GM19467 (cell line): ENCODE measurements around the gene WDCP.
"Not testable (repeated sequence)": the region's sequence is repeated elsewhere in the genome, so short reads cannot be mapped to it uniquely, and the experiment has no call there.

Experiments used
- ATAC-seq: cut with Tn5 transposase; IDR thresholded peaks from one replicate; pipeline ENCODE4 v1.9.1; 2021; ENCODE audit warnings: mild to moderate bottlenecking, moderate library complexity; ENCODE audit not compliant: unreplicated experiment

Gene WDCP

GRCh38 chr2:24024018-24024417, 23.2 kb downstream of the WDCP start:
- ATAC-seq: no peak

- no peak for ATAC-seq
Observed at GRCh38 chr2:24022975-24023575, 24.1 kb downstream of the WDCP start.

DNA sequence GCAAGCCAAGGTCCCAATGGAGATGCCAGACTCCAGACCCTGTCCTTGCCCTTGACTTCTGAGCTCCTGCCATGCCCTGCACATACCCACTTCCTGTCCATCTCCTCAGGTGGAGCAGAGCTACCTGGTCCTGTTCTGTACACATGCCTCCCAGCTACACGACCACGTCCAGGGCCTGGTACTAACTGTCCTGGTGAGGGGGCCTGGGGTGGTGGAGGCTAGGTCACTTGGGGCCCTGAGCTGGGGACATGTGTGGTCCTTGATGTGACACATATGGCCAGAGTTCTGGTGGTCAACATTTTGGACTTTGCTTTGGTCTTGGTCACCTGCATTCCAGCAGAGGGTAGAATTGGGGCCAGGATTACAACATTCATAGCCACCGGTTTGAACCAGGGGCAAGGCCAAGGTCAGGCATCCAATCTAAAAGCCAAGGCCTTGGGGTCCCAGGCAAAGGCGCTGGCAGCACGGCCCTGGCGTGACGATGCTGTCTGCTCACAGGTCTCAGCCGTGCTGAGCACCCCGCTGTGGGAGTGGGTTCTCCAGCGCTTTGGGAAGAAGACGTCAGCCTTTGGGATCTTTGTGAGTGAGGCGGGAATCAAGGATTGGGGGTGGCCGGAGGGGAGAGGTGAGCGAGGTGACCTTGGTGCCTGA, 24.7 kb downstream of the WDCP start:
- no peak for ATAC-seq

DNA sequence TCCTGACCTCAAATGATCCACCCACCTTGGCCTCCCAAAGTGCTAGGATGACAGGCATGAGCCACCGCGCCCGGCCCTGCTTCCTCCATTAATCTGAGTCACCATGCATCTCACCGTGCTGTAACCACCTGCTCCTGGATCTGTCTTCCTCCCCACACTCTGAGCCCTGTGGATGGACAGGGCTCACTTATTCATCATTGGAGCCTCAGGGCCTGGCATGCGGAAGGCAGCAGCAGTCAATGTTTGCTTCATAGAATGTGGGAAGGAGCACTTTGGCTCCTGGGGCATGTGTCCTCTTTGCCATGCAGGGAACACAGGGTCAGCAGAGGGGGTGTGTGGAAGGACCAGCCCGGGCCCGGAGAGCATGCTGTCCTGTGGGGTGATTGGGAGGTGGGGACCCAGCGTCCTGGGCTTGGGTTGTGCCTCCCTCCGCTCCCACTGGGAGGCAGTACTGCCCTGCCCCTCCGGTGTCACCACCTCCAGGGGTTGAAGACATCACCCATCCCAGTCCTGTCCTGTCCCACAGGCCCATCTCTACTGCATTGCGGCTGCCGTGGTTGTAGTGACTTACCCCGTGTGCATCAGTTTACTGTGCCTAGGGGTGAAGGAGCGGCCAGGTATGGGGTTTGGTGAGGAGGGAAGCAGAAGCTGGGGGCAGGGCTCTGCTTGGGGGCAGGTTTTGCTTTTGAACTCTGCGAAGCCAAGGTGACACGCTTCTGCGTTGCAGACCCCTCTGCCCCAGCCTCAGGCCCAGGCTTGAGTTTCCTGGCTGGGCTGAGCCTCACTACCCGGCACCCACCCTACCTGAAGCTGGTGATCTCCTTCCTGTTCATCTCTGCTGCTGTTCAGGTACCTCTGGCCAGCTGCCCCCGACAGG, 25.8 kb downstream of the WDCP start:
- no peak for ATAC-seq

DNA sequence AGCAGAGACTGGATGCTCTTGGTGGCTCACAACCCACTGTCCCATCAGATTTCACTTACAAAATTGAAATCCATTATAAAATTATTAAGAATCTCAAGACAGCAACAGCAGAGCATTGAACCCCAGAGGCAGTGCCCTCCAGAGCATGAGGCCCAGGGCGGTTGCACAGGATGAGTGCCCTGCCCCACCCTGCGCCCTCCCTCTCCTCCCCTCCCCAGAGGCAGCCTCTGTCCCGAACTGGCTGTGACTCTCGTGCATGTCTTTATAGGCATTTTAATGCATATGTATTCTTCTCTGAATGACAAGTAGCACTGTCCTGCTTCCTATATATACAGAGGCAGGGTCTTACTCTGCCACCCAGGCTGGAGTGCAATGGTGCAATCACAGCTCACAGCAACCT, 26.9 kb downstream of the WDCP start:
- ATAC-seq: no peak

GRCh38 chr2:24019729-24020128, 27.5 kb downstream of the WDCP start:
- ATAC-seq: no peak

- no peak for ATAC-seq
Observed at GRCh38 chr2:24018241-24018640, 28.9 kb downstream of the WDCP start.

GRCh38 chr2:24017711-24018110, 29.5 kb downstream of the WDCP start:
- ATAC-seq: no peak

- no peak for ATAC-seq
Observed at GRCh38 chr2:24016853-24017703, 30.1 kb downstream of the WDCP start.

- ATAC-seq: no peak
Observed at GRCh38 chr2:24016376-24016761, 30.8 kb downstream of the WDCP start.

DNA sequence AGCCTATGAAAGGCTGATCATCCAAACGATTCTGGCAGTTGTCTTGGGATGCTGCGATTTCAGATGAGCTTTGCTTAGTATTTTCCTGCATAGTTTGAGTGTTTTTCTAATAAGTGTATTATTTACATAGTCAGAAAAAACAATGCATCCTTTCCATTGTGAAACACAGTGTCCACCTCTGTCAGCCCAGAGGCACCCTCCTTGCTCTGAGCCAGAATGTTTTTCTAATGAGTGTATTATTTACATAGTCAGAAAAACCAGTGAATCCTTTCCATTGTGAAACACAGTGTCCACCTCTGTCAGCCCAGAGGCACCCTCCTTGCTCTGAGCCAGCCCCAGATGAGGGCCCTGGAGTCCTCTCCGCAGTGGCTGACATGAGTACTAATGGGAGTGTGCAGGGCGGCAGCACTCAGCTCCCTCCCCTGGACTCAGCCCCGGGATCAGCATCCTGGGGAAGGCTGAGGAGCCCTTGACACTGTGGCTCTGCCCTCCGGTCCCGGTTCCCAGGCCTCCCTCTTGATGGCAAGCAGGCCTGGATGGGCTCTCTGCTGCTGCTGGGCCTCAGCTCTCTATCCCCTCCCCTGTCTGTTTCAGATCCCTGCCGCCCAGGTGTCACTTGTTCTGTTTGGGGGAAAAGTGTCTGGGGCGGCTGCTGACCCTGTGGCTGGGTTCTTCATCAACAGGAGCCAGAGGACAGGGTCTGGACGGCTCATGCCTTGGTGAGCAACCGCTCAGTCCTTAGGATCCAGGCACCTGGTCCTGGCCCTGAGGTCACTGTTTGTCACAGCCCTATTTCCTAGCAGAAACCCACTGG, 31.4 kb downstream of the WDCP start:
- ATAC-seq: no peak

DNA sequence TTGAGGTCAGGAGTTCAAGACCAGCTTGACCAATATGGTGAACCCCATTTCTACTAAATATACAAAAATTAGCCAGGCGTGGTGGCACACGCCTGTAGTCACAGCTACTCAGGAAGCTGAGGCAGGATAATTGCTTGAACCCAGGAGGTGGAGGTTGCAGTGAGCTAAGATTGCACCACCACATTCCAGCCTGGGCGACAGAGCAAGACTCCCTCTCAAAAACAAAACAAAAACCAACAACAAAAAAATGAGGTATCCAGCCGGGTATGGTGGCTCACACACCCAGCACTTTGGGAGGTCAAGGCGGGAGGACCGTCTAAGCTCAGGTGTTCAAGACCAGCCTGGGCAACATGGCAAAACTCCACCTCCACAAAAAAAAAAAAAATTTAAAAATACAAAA, 32.3 kb downstream of the WDCP start:
- not testable (repeated sequence) for ATAC-seq

GRCh38 chr2:24012521-24013188, 34.5 kb downstream of the WDCP start:
- no peak for ATAC-seq

GRCh38 chr2:24011250-24012104, 35.7 kb downstream of the WDCP start:
- no peak for ATAC-seq

GRCh38 chr2:24010477-24011249, 36.5 kb downstream of the WDCP start:
- ATAC-seq: no peak

DNA sequence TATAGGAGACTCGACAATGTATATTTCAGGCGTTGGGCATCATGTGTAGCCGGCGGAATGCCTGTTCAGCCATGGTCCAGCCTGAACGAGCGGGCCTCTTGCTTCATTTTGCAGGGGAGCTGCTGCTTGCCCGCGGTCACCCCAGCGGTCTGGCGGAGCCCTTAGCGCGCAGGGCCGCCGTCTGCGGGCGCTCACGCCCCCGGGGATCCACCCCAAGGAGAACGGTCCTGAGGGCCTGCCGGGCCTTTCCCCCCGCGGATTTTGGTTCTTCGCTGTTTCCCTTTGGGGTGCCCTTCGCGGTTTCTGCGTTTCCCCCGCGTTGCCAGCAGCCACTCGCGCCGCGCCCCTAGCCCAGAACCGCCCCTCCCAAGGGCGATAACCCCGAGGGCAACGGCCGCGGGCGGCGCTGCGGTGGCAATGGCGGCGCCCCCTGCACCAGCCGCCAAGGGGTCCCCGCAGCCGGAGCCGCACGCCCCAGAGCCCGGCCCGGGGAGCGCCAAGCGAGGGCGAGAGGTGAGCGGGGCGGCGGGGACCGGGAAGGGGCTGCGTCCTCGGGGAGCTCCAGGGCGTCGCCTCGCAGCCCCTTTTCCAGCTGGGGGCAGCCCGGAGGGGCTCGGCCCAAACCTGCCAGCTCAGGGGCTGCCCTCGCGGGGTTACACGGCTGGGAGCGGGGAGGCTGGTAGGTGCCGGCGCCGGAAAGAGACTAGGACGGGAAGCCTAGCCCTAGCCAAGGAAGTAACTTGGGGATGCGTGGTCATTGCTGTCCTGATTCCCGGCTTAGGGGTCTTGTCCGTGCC, 37.3 kb downstream of the WDCP start, which contains the start of gene MFSD2B:
Gene MFSD2B (plus strand): TSS at position 406 of the 797 bp plus-strand sequence. CDS start 12 bp downstream, at position 418.
- no peak for ATAC-seq

DNA sequence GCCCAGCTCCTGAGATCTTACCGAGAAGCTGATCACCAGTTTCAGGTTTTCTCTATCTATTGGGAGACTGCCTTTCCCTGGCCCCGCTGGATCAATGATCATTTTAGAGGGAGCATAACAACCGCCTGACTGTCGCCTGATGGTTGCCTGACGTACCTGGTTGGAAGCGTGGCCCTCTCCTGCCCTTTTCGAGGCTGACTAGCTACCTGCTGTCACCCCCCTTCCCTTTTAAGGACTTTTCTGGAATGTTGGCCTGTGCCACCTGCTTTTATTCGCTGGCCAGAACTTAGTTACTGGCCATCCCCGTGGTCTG, 37.9 kb downstream of the WDCP start:
- no peak for ATAC-seq
